NCI-H510A treated with DMSO at 0.1 percent for 48 hours (cell line): ENCODE data around the gene PHLPP1.

Source experiments
- DNase-seq: peaks from one replicate; lab custom pipeline; 2025; lab: John Stamatoyannopoulos, UW

PHLPP1 gene

GRCh38 chr18:62847081-62847480, 131.7 kb downstream of the PHLPP1 start:
- no peak for DNase-seq

- no peak for DNase-seq
These were observed 133.6 kb downstream of the PHLPP1 start for GRCh38 chr18:62848946-62849345.

- peak; percentile 21 for DNase-seq
These were observed 135.4 kb downstream of the PHLPP1 start for GRCh38 chr18:62850619-62851306.

GRCh38 chr18:62852851-62853250, 137.5 kb downstream of the PHLPP1 start:
- no peak for DNase-seq

GRCh38 chr18:62856294-62856693, 141.0 kb downstream of the PHLPP1 start:
- DNase-seq: no peak

- peak; percentile 19 for DNase-seq
These were observed 142.1 kb downstream of the PHLPP1 start for GRCh38 chr18:62857263-62857976.

- DNase-seq: no peak
These were observed 144.7 kb downstream of the PHLPP1 start for GRCh38 chr18:62860062-62860461.

GRCh38 chr18:62862466-62862865, 147.1 kb downstream of the PHLPP1 start:
- no peak for DNase-seq

- no peak for DNase-seq
These were observed 148.2 kb downstream of the PHLPP1 start for GRCh38 chr18:62863579-62864001.

- DNase-seq: no peak
These were observed 150.2 kb downstream of the PHLPP1 start for GRCh38 chr18:62865498-62865897.

GRCh38 chr18:62867534-62867933, 152.2 kb downstream of the PHLPP1 start:
- no peak for DNase-seq

GRCh38 chr18:62868645-62869044, 153.3 kb downstream of the PHLPP1 start:
- DNase-seq: no peak

GRCh38 chr18:62870643-62871042, 155.3 kb downstream of the PHLPP1 start:
- no peak for DNase-seq

- DNase-seq: no peak
These were observed 160.0 kb downstream of the PHLPP1 start for GRCh38 chr18:62875323-62875722.

GRCh38 chr18:62876111-62876510, 160.8 kb downstream of the PHLPP1 start:
- no peak for DNase-seq

GRCh38 chr18:62876828-62877227, 161.5 kb downstream of the PHLPP1 start:
- DNase-seq: no peak

GRCh38 chr18:62877411-62878221, 162.3 kb downstream of the PHLPP1 start:
- DNase-seq: peak; percentile 67

- DNase-seq: peak; percentile 55
These were observed 163.0 kb downstream of the PHLPP1 start for GRCh38 chr18:62878305-62878704.

- peak; percentile 20 for DNase-seq
These were observed 164.7 kb downstream of the PHLPP1 start for GRCh38 chr18:62880034-62880433.

- peak; percentile 65 for DNase-seq
These were observed 165.5 kb downstream of the PHLPP1 start for GRCh38 chr18:62880673-62881364.

GRCh38 chr18:62881509-62882016, 166.2 kb downstream of the PHLPP1 start:
- peak; percentile 94 for DNase-seq
